ENCODE results near the gene ARHGEF17. TPM values are rescaled to one million over a fixed set of nuclear protein-coding genes. Genes with fewer than 3 reads are reported as not detected.

ARHGEF17 gene
- total and polyA plus RNA-seq, 2 of the 13 experiments (the other 11 are each of a cell fraction or from before 2014, with no cell fraction given) = 10.7 to 28.8 TPM

GRCh38 chr11:73331138-73331916 lies 23.3 kb downstream of the ARHGEF17 start (continued):
- TF ChIP-seq, protein P1, sequence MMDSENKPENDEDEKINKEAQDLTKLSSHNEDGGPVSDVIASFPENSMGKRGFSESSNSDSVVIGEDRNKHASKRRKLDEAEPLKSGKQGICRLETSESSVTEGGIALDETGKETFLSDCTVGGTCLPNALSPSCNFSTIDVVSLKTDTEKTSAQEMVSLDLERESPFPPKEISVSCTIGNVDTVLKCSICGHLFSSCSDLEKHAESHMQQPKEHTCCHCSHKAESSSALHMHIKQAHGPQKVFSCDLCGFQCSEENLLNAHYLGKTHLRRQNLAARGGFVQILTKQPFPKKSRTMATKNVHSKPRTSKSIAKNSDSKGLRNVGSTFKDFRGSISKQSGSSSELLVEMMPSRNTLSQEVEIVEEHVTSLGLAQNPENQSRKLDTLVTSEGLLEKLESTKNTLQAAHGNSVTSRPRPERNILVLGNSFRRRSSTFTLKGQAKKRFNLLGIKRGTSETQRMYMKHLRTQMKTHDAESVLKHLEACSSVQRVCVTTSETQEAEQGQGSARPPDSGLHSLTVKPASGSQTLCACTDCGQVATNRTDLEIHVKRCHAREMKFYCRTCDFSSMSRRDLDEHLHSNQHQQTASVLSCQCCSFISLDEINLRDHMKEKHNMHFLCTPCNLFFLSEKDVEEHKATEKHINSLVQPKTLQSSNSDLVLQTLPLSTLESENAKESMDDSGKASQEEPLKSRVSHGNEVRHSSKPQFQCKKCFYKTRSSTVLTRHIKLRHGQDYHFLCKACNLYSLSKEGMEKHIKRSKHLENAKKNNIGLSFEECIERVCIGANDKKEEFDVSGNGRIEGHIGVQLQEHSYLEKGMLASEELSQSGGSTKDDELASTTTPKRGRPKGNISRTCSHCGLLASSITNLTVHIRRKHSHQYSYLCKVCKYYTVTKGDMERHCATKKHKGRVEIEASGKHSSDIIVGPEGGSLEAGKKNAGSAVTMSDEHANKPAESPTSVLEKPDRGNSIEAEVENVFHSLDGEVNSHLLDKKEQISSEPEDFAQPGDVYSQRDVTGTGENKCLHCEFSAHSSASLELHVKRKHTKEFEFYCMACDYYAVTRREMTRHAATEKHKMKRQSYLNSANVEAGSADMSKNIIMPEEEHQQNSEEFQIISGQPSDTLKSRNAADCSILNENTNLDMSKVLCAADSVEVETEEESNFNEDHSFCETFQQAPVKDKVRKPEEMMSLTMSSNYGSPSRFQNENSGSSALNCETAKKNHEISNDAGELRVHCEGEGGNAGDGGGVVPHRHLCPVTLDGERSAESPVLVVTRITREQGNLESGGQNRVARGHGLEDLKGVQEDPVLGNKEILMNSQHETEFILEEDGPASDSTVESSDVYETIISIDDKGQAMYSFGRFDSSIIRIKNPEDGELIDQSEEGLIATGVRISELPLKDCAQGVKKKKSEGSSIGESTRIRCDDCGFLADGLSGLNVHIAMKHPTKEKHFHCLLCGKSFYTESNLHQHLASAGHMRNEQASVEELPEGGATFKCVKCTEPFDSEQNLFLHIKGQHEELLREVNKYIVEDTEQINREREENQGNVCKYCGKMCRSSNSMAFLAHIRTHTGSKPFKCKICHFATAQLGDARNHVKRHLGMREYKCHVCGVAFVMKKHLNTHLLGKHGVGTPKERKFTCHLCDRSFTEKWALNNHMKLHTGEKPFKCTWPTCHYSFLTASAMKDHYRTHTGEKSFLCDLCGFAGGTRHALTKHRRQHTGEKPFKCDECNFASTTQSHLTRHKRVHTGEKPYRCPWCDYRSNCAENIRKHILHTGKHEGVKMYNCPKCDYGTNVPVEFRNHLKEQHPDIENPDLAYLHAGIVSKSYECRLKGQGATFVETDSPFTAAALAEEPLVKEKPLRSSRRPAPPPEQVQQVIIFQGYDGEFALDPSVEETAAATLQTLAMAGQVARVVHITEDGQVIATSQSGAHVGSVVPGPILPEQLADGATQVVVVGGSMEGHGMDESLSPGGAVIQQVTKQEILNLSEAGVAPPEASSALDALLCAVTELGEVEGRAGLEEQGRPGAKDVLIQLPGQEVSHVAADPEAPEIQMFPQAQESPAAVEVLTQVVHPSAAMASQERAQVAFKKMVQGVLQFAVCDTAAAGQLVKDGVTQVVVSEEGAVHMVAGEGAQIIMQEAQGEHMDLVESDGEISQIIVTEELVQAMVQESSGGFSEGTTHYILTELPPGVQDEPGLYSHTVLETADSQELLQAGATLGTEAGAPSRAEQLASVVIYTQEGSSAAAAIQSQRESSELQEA (CRISPR knock-in tag; IDR thresholded peaks at IDR 0.05; ENCODE audit: not compliant biosample characterization) = peak; percentile 63
- peak; percentile 79; the same call in 1 of the 2 replicates for TF ChIP-seq TGIF2 (CRISPR knock-in tag; IDR thresholded peaks at IDR 0.05)
- TF ChIP-seq, protein P2, sequence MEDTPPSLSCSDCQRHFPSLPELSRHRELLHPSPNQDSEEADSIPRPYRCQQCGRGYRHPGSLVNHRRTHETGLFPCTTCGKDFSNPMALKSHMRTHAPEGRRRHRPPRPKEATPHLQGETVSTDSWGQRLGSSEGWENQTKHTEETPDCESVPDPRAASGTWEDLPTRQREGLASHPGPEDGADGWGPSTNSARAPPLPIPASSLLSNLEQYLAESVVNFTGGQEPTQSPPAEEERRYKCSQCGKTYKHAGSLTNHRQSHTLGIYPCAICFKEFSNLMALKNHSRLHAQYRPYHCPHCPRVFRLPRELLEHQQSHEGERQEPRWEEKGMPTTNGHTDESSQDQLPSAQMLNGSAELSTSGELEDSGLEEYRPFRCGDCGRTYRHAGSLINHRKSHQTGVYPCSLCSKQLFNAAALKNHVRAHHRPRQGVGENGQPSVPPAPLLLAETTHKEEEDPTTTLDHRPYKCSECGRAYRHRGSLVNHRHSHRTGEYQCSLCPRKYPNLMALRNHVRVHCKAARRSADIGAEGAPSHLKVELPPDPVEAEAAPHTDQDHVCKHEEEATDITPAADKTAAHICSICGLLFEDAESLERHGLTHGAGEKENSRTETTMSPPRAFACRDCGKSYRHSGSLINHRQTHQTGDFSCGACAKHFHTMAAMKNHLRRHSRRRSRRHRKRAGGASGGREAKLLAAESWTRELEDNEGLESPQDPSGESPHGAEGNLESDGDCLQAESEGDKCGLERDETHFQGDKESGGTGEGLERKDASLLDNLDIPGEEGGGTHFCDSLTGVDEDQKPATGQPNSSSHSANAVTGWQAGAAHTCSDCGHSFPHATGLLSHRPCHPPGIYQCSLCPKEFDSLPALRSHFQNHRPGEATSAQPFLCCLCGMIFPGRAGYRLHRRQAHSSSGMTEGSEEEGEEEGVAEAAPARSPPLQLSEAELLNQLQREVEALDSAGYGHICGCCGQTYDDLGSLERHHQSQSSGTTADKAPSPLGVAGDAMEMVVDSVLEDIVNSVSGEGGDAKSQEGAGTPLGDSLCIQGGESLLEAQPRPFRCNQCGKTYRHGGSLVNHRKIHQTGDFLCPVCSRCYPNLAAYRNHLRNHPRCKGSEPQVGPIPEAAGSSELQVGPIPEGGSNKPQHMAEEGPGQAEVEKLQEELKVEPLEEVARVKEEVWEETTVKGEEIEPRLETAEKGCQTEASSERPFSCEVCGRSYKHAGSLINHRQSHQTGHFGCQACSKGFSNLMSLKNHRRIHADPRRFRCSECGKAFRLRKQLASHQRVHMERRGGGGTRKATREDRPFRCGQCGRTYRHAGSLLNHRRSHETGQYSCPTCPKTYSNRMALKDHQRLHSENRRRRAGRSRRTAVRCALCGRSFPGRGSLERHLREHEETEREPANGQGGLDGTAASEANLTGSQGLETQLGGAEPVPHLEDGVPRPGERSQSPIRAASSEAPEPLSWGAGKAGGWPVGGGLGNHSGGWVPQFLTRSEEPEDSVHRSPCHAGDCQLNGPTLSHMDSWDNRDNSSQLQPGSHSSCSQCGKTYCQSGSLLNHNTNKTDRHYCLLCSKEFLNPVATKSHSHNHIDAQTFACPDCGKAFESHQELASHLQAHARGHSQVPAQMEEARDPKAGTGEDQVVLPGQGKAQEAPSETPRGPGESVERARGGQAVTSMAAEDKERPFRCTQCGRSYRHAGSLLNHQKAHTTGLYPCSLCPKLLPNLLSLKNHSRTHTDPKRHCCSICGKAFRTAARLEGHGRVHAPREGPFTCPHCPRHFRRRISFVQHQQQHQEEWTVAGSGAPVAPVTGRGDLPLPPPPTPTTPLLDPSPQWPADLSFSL (CRISPR knock-in tag; IDR thresholded peaks at IDR 0.05) = peak; percentile 45; the same call in 1 of the 2 replicates
- TF ChIP-seq RFXAP (CRISPR knock-in tag; IDR thresholded peaks at IDR 0.05; ENCODE audit: borderline replicate concordance) = peak; percentile 98
- TF ChIP-seq, protein P3, sequence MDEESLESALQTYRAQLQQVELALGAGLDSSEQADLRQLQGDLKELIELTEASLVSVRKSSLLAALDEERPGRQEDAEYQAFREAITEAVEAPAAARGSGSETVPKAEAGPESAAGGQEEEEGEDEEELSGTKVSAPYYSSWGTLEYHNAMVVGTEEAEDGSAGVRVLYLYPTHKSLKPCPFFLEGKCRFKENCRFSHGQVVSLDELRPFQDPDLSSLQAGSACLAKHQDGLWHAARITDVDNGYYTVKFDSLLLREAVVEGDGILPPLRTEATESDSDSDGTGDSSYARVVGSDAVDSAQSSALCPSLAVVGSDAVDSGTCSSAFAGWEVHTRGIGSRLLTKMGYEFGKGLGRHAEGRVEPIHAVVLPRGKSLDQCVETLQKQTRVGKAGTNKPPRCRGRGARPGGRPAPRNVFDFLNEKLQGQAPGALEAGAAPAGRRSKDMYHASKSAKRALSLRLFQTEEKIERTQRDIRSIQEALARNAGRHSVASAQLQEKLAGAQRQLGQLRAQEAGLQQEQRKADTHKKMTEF (CRISPR knock-in tag; IDR thresholded peaks at IDR 0.05) = peak; percentile 51
- peak; percentile 65; the same call in 1 of the 2 replicates for TF ChIP-seq ZNF747 (CRISPR knock-in tag; IDR thresholded peaks at IDR 0.05; ENCODE audit: borderline replicate concordance)
- TF ChIP-seq ZNF672 (CRISPR knock-in tag; IDR thresholded peaks at IDR 0.05) = no peak
- TF ChIP-seq ZNF326 (CRISPR knock-in tag; IDR thresholded peaks at IDR 0.05; ENCODE audit: borderline replicate concordance) = no peak
- TF ChIP-seq SIX1 (CRISPR knock-in tag; IDR thresholded peaks at IDR 0.05; ENCODE audit: borderline replicate concordance) = 0 out of 2 replicates have a peak, but pooled peaks have one; percentile 38
- peak; percentile 69 for TF ChIP-seq PRPF4 (IDR thresholded peaks at IDR 0.05; ENCODE audit: low read depth, low read length, poor library complexity, severe bottlenecking)
- 0 out of 2 replicates have a peak, but pooled peaks have one; percentile 30 for TF ChIP-seq EED (CRISPR knock-in tag; IDR thresholded peaks at IDR 0.05)
- TF ChIP-seq HDAC1 (CRISPR knock-in tag; IDR thresholded peaks at IDR 0.05) = peak; percentile 86

All from HepG2 (cell line).